Astrocyte of the hippocampus (primary cell): ENCODE results near the gene NPS.

Experiments used
- DNase-seq: peaks from one replicate; pipeline ENCODE4 v3.0.0; 2011; ENCODE audit warnings: low read depth, low spot score

NPS gene

GRCh38 chr10:127549009-127549408 is at the start of gene NPS:
Gene NPS, plus strand, starts transcription at chr10:127549309. Its CDS starts 60 bp downstream, at chr10:127549369.
- DNase-seq = no peak

- DNase-seq = no peak
Measured at GRCh38 chr10:127500127-127500526, 49.0 kb upstream of the NPS start.

GRCh38 chr10:127506094-127506493 is 43.0 kb upstream of the NPS start:
- DNase-seq = no peak

- no peak for DNase-seq
Measured at GRCh38 chr10:127522298-127522697, 26.8 kb upstream of the NPS start.

GRCh38 chr10:127523476-127523875 is 25.6 kb upstream of the NPS start:
- no peak for DNase-seq

- no peak for DNase-seq
Measured at GRCh38 chr10:127524229-127524628, 24.9 kb upstream of the NPS start.

- DNase-seq = peak; percentile 23
Measured at GRCh38 chr10:127524908-127525665, 24.0 kb upstream of the NPS start.

GRCh38 chr10:127525686-127526085 is 23.4 kb upstream of the NPS start:
- no peak for DNase-seq

GRCh38 chr10:127526161-127526560 is 22.9 kb upstream of the NPS start:
- no peak for DNase-seq

GRCh38 chr10:127527320-127527719 is 21.8 kb upstream of the NPS start:
- no peak for DNase-seq

- no peak for DNase-seq
Measured at GRCh38 chr10:127527891-127528290, 21.2 kb upstream of the NPS start.

GRCh38 chr10:127532193-127532592 is 16.9 kb upstream of the NPS start:
- no peak for DNase-seq

GRCh38 chr10:127532659-127533058 is 16.4 kb upstream of the NPS start:
- no peak for DNase-seq

GRCh38 chr10:127534074-127534473 is 15.0 kb upstream of the NPS start:
- DNase-seq = no peak

GRCh38 chr10:127534496-127534895 is 14.6 kb upstream of the NPS start:
- DNase-seq = no peak

GRCh38 chr10:127535802-127536515 is 13.2 kb upstream of the NPS start:
- DNase-seq = no peak

GRCh38 chr10:127536972-127537760 is 11.9 kb upstream of the NPS start:
- no peak for DNase-seq

- no peak for DNase-seq
Measured at GRCh38 chr10:127537924-127538323, 11.2 kb upstream of the NPS start.

- no peak for DNase-seq
Measured at GRCh38 chr10:127548022-127548421, 1.1 kb upstream of the NPS start.

- peak; percentile 6 for DNase-seq
Measured at GRCh38 chr10:127550861-127551260, 1.8 kb downstream of the NPS start.

GRCh38 chr10:127552446-127552845 is 3.3 kb downstream of the NPS start:
- DNase-seq = no peak

- DNase-seq = no peak
Measured at GRCh38 chr10:127553417-127553816, 4.3 kb downstream of the NPS start.
